IMR-90 (cell line): Measurements from ENCODE around the gene SCRN2.

Source experiments
- BHLHE40 ChIP-seq: fragments of 150-350 bp; IDR thresholded peaks from 2 replicates; pipeline ENCODE4 v1.6.1; 2016; ENCODE audit warnings: mild to moderate bottlenecking, low read depth, low read length
- CEBPB ChIP-seq: IDR thresholded peaks from 2 replicates; pipeline ENCODE4 v1.6.1; 2012; ENCODE audit warnings: low read depth, low read length, improper control_type of control experiment
- CHD1 ChIP-seq: IDR thresholded peaks from 2 replicates; pipeline ENCODE4 v1.6.1; 2012; ENCODE audit warnings: low read depth, low read length, improper control_type of control experiment
- MAFK ChIP-seq: IDR thresholded peaks from 2 replicates; pipeline ENCODE4 v1.6.1; 2012; ENCODE audit warnings: low read depth, low read length, improper control_type of control experiment
- MXI1 ChIP-seq: IDR thresholded peaks from 2 replicates; pipeline ENCODE4 v1.6.1; 2012; ENCODE audit warnings: low read depth, mild to moderate bottlenecking, low read length, moderate library complexity, borderline replicate concordance
- POLR2A ChIP-seq: IDR thresholded peaks from 2 replicates; pipeline ENCODE4 v1.6.1; 2012; ENCODE audit warnings: mild to moderate bottlenecking, low read depth, low read length
- RAD21 ChIP-seq: IDR thresholded peaks from 2 replicates; pipeline ENCODE4 v1.6.1; 2012; ENCODE audit warnings: low read length, improper control_type of control experiment
- RCOR1 ChIP-seq: IDR thresholded peaks from 2 replicates; pipeline ENCODE4 v1.6.1; 2012; ENCODE audit warnings: mild to moderate bottlenecking, low read length, improper control_type of control experiment; ENCODE audit not compliant: insufficient replicate concordance
- RFX5 ChIP-seq: IDR thresholded peaks from 2 replicates; pipeline ENCODE4 v1.8.0; 2012; ENCODE audit warnings: low read depth, mild to moderate bottlenecking, low read length, moderate library complexity
- SMC3 ChIP-seq: fragments of 150-350 bp; IDR thresholded peaks from 2 replicates; pipeline ENCODE4 v1.6.1; 2016; ENCODE audit warnings: low read depth, mild to moderate bottlenecking, antibody characterized with exemption, low read length, moderate library complexity
- USF2 ChIP-seq: fragments of 150-350 bp; IDR thresholded peaks from 2 replicates; pipeline ENCODE4 v1.6.1; 2017; ENCODE audit warnings: mild to moderate bottlenecking, antibody characterized with exemption, low read length, low read depth
- TF ChIP-seq, protein P1 (sequence below): fragments of 150-350 bp; IDR thresholded peaks from 2 replicates; pipeline ENCODE4 v1.6.1; 2016; ENCODE audit warnings: low read depth, mild to moderate bottlenecking, low read length, moderate library complexity, borderline replicate concordance
- TF ChIP-seq, protein P2 (sequence below): conservative IDR thresholded peaks from 2 replicates; pipeline ENCODE4 v1.5.1; 2012; ENCODE audit warnings: mild to moderate bottlenecking, low read depth, low read length, improper control_type of control experiment

GRCh38 chr17:47888293-47888692, 47.2 kb upstream of the SCRN2 start:
- TF ChIP-seq, protein P1, sequence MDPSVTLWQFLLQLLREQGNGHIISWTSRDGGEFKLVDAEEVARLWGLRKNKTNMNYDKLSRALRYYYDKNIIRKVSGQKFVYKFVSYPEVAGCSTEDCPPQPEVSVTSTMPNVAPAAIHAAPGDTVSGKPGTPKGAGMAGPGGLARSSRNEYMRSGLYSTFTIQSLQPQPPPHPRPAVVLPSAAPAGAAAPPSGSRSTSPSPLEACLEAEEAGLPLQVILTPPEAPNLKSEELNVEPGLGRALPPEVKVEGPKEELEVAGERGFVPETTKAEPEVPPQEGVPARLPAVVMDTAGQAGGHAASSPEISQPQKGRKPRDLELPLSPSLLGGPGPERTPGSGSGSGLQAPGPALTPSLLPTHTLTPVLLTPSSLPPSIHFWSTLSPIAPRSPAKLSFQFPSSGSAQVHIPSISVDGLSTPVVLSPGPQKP = no peak
- TF ChIP-seq, protein P2, sequence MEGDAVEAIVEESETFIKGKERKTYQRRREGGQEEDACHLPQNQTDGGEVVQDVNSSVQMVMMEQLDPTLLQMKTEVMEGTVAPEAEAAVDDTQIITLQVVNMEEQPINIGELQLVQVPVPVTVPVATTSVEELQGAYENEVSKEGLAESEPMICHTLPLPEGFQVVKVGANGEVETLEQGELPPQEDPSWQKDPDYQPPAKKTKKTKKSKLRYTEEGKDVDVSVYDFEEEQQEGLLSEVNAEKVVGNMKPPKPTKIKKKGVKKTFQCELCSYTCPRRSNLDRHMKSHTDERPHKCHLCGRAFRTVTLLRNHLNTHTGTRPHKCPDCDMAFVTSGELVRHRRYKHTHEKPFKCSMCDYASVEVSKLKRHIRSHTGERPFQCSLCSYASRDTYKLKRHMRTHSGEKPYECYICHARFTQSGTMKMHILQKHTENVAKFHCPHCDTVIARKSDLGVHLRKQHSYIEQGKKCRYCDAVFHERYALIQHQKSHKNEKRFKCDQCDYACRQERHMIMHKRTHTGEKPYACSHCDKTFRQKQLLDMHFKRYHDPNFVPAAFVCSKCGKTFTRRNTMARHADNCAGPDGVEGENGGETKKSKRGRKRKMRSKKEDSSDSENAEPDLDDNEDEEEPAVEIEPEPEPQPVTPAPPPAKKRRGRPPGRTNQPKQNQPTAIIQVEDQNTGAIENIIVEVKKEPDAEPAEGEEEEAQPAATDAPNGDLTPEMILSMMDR = no peak
- TF ChIP-seq MXI1 (no peak), RAD21 (no peak), POLR2A (no peak), SMC3 (no peak), MAFK (no peak), CHD1 (no peak), USF2 (no peak), BHLHE40 (no peak), RCOR1 (no peak), CEBPB (no peak), RFX5 (no peak)
